Breast epithelium (tissue), 3 donors: ENCODE results near the gene TIAM2.

ENCODE experiments used
- CTCF ChIP-seq, 3 donors: fragments of 450-650 bp; IDR thresholded peaks; one replicate each; pipeline ENCODE4 v1.5.1; 2016 to 2017; ENCODE audit warnings: antibody characterized with exemption in 3 of 3, mild to moderate bottlenecking in 3 of 3, moderate library complexity in 3 of 3
- POLR2A ChIP-seq: fragments of 450-650 bp; IDR thresholded peaks from one replicate; pipeline ENCODE4 v1.6.1; 2016; ENCODE audit warnings: antibody characterized with exemption, mild to moderate bottlenecking, moderate library complexity

GRCh38 chr6:155038104-155038503 is 43.0 kb downstream of the TIAM2 start:
- TF ChIP-seq CTCF (IDR thresholded peaks at IDR 0.05) (no peak), POLR2A (no peak)
